Stimulated activated naive B cell treated with anti-CD40 and anti-IgM and Interleukin-4, amounts not matched to agents 10 μg/mL and 1 μg/mL and 100 μg/mL, for 72 hours (primary cell): ENCODE data around the gene MRPL30.
"Not testable (repeated sequence)": the region's sequence is repeated elsewhere in the genome, so short reads cannot be mapped to it uniquely, and the experiment has no call there.

Source experiments
- ATAC-seq, 2 donors: fragments of 150-1000 bp; cut with Tn5 transposase; replicated peaks; 2 replicates each; pipeline ENCODE4 v1.10.0; 2021; ENCODE audit warnings: moderate library complexity in 1 of 2
- DNase-seq: peaks from one replicate; pipeline ENCODE4 v3.0.0; 2021
- H3K27ac Mint-ChIP-seq: one replicate; pipeline ENCODE4 v1.8.0; 2022; ENCODE audit warnings: mild to moderate bottlenecking, mixed read lengths
- H3K27me3 Mint-ChIP-seq, 2 donors: one replicate each; pipeline ENCODE4 v1.8.0; 2022; ENCODE audit warnings: mixed read lengths in 2 of 2
- H3K36me3 Mint-ChIP-seq, 2 donors: one replicate each; pipeline ENCODE4 v1.8.0; 2022; ENCODE audit warnings: mixed read lengths in 2 of 2, mild to moderate bottlenecking in 1 of 2
- H3K4me1 Mint-ChIP-seq, 2 donors: one replicate each; pipeline ENCODE4 v1.8.0; 2022; ENCODE audit warnings: mixed read lengths in 2 of 2, mild to moderate bottlenecking in 1 of 2
- H3K4me3 Mint-ChIP-seq, 2 donors: one replicate each; pipeline ENCODE4 v1.8.0; 2022; ENCODE audit warnings: mild to moderate bottlenecking in 2 of 2, mixed read lengths in 2 of 2, moderate library complexity in 1 of 2
- H3K9me3 Mint-ChIP-seq, 2 donors: one replicate each; pipeline ENCODE4 v1.8.0; 2022; ENCODE audit warnings: mixed read lengths in 2 of 2, mild to moderate bottlenecking in 1 of 2

The MRPL30 gene

GRCh38 chr2:99180755-99181623 lies at the start of gene MRPL30, which contains the start of gene MITD1:
Gene MRPL30, plus strand, starts transcription at chr2:99181184. Its CDS starts 5,020 bp downstream, at chr2:99186204.
Gene MITD1, minus strand, starts transcription at chr2:99181058. Its CDS starts 77 bp downstream, at chr2:99180981.
- Mint-ChIP-seq H3K27ac (peak within 1 kb of the TSS; percentile 98), H3K4me3 (peak within 1 kb of the TSS; percentile 99 to 100), H3K9me3 (no peaks in the 10 kb centered on the region), H3K27me3 (no peaks in the 10 kb centered on the region), H3K36me3 (peaks cover 17 to 26% of the 10 kb centered on the region in 2 donors), H3K4me1 (peaks cover 26 to 49% of the 10 kb centered on the region in 2 donors)
- DNase-seq: peak; percentile 88
- ATAC-seq: peak; percentile 96 to 97

- Mint-ChIP-seq H3K9me3 (peaks cover 23 to 30% of the 10 kb centered on the region in 2 donors), H3K36me3 (peaks cover 28 to 42% of the 10 kb centered on the region in 2 donors)
- not testable (repeated sequence) for ATAC-seq, H3K4me1 Mint-ChIP-seq, DNase-seq, H3K27ac Mint-ChIP-seq, H3K27me3 Mint-ChIP-seq, H3K4me3 Mint-ChIP-seq
These were observed 45.9 kb upstream of the MRPL30 start for GRCh38 chr2:99135044-99135556.

- H3K9me3 Mint-ChIP-seq: peaks cover 2 to 4% of the 10 kb centered on the region in 2 donors
- ATAC-seq (no peak), DNase-seq (no peak)
- H3K36me3 Mint-ChIP-seq: peaks cover 12 to 17% of the 10 kb centered on the region in 2 donors
- H3K4me1 Mint-ChIP-seq: peaks cover 9 to 16% of the 10 kb centered on the region in 2 donors
- H3K27ac Mint-ChIP-seq: no peak overlapping the region
- H3K4me3 Mint-ChIP-seq: no peak overlapping the region
- no peaks in the 10 kb centered on the region for H3K27me3 Mint-ChIP-seq
These were observed 42.0 kb upstream of the MRPL30 start for GRCh38 chr2:99139003-99139402.

- peaks cover 8 to 16% of the 10 kb centered on the region in 2 donors for H3K4me1 Mint-ChIP-seq
- DNase-seq: no peak
These were observed 40.7 kb upstream of the MRPL30 start for GRCh38 chr2:99140056-99140859.

GRCh38 chr2:99140860-99141109 lies 40.2 kb upstream of the MRPL30 start:
- DNase-seq: no peak
- H3K27me3 Mint-ChIP-seq: no peaks in the 10 kb centered on the region
- peaks cover 2 to 8% of the 10 kb centered on the region in 2 donors for H3K36me3 Mint-ChIP-seq
- no peaks in the 10 kb centered on the region for H3K9me3 Mint-ChIP-seq
- peaks cover 8 to 16% of the 10 kb centered on the region in 2 donors for H3K4me1 Mint-ChIP-seq
- ATAC-seq: peak; percentile 37 to 41
- H3K27ac Mint-ChIP-seq: peak overlapping the region; percentile 91
- H3K4me3 Mint-ChIP-seq: peak overlapping the region; percentile 97 to 99

More at GRCh38 chr2:99140056-99140859, 40.7 kb upstream of the MRPL30 start:
- Mint-ChIP-seq H3K27ac (peak overlapping the region; percentile 91), H3K9me3 (no peaks in the 10 kb centered on the region), H3K4me3 (peak overlapping the region; percentile 97 to 99), H3K27me3 (no peaks in the 10 kb centered on the region), H3K36me3 (peaks cover 4 to 8% of the 10 kb centered on the region in 2 donors)
- no peak for ATAC-seq

GRCh38 chr2:99141110-99142108 lies 39.6 kb upstream of the MRPL30 start, which contains the start of gene C2orf15:
Gene C2orf15, plus strand, starts transcription at chr2:99141707. Its CDS starts 8,852 bp downstream, at chr2:99150559.
- no peaks in the 10 kb centered on the region for H3K27me3 Mint-ChIP-seq
- no peaks in the 10 kb centered on the region for H3K9me3 Mint-ChIP-seq
- ATAC-seq: peak; percentile 90 to 92
- peaks cover 2 to 8% of the 10 kb centered on the region in 2 donors for H3K36me3 Mint-ChIP-seq
- H3K4me3 Mint-ChIP-seq: peak within 1 kb of the TSS; percentile 97 to 99
- peaks cover 8 to 16% of the 10 kb centered on the region in 2 donors for H3K4me1 Mint-ChIP-seq
- H3K27ac Mint-ChIP-seq: peak within 1 kb of the TSS; percentile 91
- DNase-seq: peak; percentile 97

- peaks cover 11% of the 10 kb centered on the region in 2 donors for H3K4me1 Mint-ChIP-seq
- no peak for ATAC-seq
- DNase-seq: no peak
- no peaks in the 10 kb centered on the region for H3K27me3 Mint-ChIP-seq
- no peaks in the 10 kb centered on the region for H3K9me3 Mint-ChIP-seq
- peaks cover 9 to 17% of the 10 kb centered on the region in 2 donors for H3K36me3 Mint-ChIP-seq
- H3K27ac Mint-ChIP-seq: no peak overlapping the region
- H3K4me3 Mint-ChIP-seq: no peak overlapping the region
These were observed 30.3 kb upstream of the MRPL30 start for GRCh38 chr2:99150706-99151105.

- H3K27ac Mint-ChIP-seq: no peak overlapping the region
- DNase-seq (no peak), ATAC-seq (no peak)
- H3K9me3 Mint-ChIP-seq: no peaks in the 10 kb centered on the region
- peaks cover 25 to 27% of the 10 kb centered on the region in 2 donors for H3K4me1 Mint-ChIP-seq
- no peak overlapping the region for H3K4me3 Mint-ChIP-seq
- no peaks in the 10 kb centered on the region for H3K27me3 Mint-ChIP-seq
- peaks cover 10 to 20% of the 10 kb centered on the region in 2 donors for H3K36me3 Mint-ChIP-seq
These were observed 28.6 kb upstream of the MRPL30 start for GRCh38 chr2:99152199-99152895.

GRCh38 chr2:99153921-99154604 lies 26.9 kb upstream of the MRPL30 start:
- Mint-ChIP-seq H3K4me1 (peaks cover 31 to 34% of the 10 kb centered on the region in 2 donors), H3K4me3 (no peak overlapping the region), H3K27me3 (no peaks in the 10 kb centered on the region), H3K27ac (peak overlapping the region; percentile 95), H3K36me3 (peaks cover 18 to 29% of the 10 kb centered on the region in 2 donors), H3K9me3 (no peaks in the 10 kb centered on the region)
- DNase-seq (no peak), ATAC-seq (no peak)

GRCh38 chr2:99154643-99155536 lies 26.1 kb upstream of the MRPL30 start, which contains the start of the genes LIPT1 and TSGA10:
Gene LIPT1, plus strand, starts transcription at chr2:99154967. Its CDS starts 6,991 bp downstream, at chr2:99161958.
Gene TSGA10, minus strand, starts transcription at chr2:99154942. Its CDS starts 45,503 bp downstream, at chr2:99109439.
- Mint-ChIP-seq H3K27me3 (no peaks in the 10 kb centered on the region), H3K4me1 (peaks cover 39 to 42% of the 10 kb centered on the region in 2 donors), H3K4me3 (no peak within 1 kb of the TSS), H3K9me3 (no peaks in the 10 kb centered on the region), H3K27ac (peak within 1 kb of the TSS; percentile 95), H3K36me3 (peaks cover 20 to 34% of the 10 kb centered on the region in 2 donors)
- ATAC-seq: peak; percentile 89 to 92
- peak; percentile 92 for DNase-seq

GRCh38 chr2:99156891-99157290 lies 24.1 kb upstream of the MRPL30 start:
- peaks cover 22 to 35% of the 10 kb centered on the region in 2 donors for H3K36me3 Mint-ChIP-seq
- peak overlapping the region; percentile 18 to 21 for H3K4me3 Mint-ChIP-seq

More at GRCh38 chr2:99156891-99157290, 24.1 kb upstream of the MRPL30 start:
- peak overlapping the region; percentile 59 for H3K27ac Mint-ChIP-seq
- no peaks in the 10 kb centered on the region for H3K27me3 Mint-ChIP-seq
- DNase-seq: no peak
- H3K9me3 Mint-ChIP-seq: no peaks in the 10 kb centered on the region
- H3K4me1 Mint-ChIP-seq: peaks cover 36 to 40% of the 10 kb centered on the region in 2 donors
- peak; percentile 42 to 49 for ATAC-seq
